HepG2 (cell line): ENCODE results near the gene SMCHD1. TPM values are rescaled to one million over a fixed set of nuclear protein-coding genes. Genes with fewer than 3 reads are reported as not detected.

Experiments used
- HMGA1 ChIP-seq: sonication (generic); formaldehyde crosslinking; conservative IDR thresholded peaks from 2 replicates; pipeline ENCODE4 v1.4.0; 2020; ENCODE audit warnings: missing genetic modification reagents
- IKZF1 ChIP-seq: fragments of 450-650 bp; IDR thresholded peaks from 2 replicates; pipeline ENCODE4 v1.7.1; 2016
- IRX3 ChIP-seq: sonication (generic); formaldehyde crosslinking; IDR thresholded peaks from 2 replicates; pipeline ENCODE4 v1.8.1; 2023; ENCODE audit warnings: mild to moderate bottlenecking, low read depth, missing genetic modification reagents, borderline replicate concordance
- JARID2 ChIP-seq: sonication (generic); formaldehyde crosslinking; IDR thresholded peaks from 2 replicates; pipeline ENCODE4 v1.8.1; 2023; ENCODE audit warnings: missing genetic modification reagents, inconsistent platforms; ENCODE audit not compliant: insufficient replicate concordance
- POGK ChIP-seq: sonication (generic); formaldehyde crosslinking; conservative IDR thresholded peaks from 2 replicates; pipeline ENCODE4 v1.8.0; 2022; ENCODE audit warnings: mild to moderate bottlenecking, moderate library complexity, missing genetic modification reagents
- REXO4 ChIP-seq: sonication (generic); formaldehyde crosslinking; IDR thresholded peaks from 2 replicates; pipeline ENCODE4 v1.8.0; 2022; ENCODE audit warnings: missing genetic modification reagents, mild to moderate bottlenecking, borderline replicate concordance
- RFXANK ChIP-seq: IDR thresholded peaks from 2 replicates; pipeline ENCODE4 v1.6.1; 2016
- SNAPC5 ChIP-seq: sonication (generic); formaldehyde crosslinking; IDR thresholded peaks from 2 replicates; pipeline ENCODE4 v1.8.1; 2023; ENCODE audit warnings: mild to moderate bottlenecking, missing genetic modification reagents, borderline replicate concordance
- THAP9 ChIP-seq: sonication (generic); formaldehyde crosslinking; IDR thresholded peaks from 2 replicates; pipeline ENCODE4; 2020; ENCODE audit warnings: missing genetic modification reagents, mild to moderate bottlenecking, borderline replicate concordance
- U2AF1 ChIP-seq: fragments of 200-400 bp; formaldehyde crosslinking; optimal IDR thresholded peaks from 2 replicates; pipeline ENCODE3; 2017; ENCODE audit warnings: mild to moderate bottlenecking, low read depth, low read length
- UBTF ChIP-seq: sonication (generic); formaldehyde crosslinking; IDR thresholded peaks from 2 replicates; pipeline ENCODE4 v1.4.0; 2020; ENCODE audit warnings: mild to moderate bottlenecking, missing genetic modification reagents
- ZNF10 ChIP-seq: sonication (generic); formaldehyde crosslinking; IDR thresholded peaks from 2 replicates; pipeline ENCODE4 v1.4.0; 2020; ENCODE audit warnings: mild to moderate bottlenecking, low read depth, missing genetic modification reagents, borderline replicate concordance
- ZNF264 ChIP-seq: sonication (generic); formaldehyde crosslinking; IDR thresholded peaks from 2 replicates; pipeline ENCODE4 v1.4.0; 2020; ENCODE audit warnings: missing genetic modification reagents
- ZNF326 ChIP-seq: sonication (generic); formaldehyde crosslinking; IDR thresholded peaks from 2 replicates; pipeline ENCODE4 v1.4.0; 2020; ENCODE audit warnings: missing genetic modification reagents, borderline replicate concordance
- ZNF343 ChIP-seq: sonication (generic); formaldehyde crosslinking; IDR thresholded peaks from 2 replicates; pipeline ENCODE4 v1.4.0; 2020; ENCODE audit warnings: mild to moderate bottlenecking, missing genetic modification reagents
- ZNF558 ChIP-seq: sonication (generic); formaldehyde crosslinking; IDR thresholded peaks from 2 replicates; pipeline ENCODE4 v1.9.0; 2022; ENCODE audit warnings: mild to moderate bottlenecking, missing genetic modification reagents, borderline replicate concordance
- ZNF614 ChIP-seq: IDR thresholded peaks from 2 replicates; pipeline ENCODE4 v1.6.1; 2018; ENCODE audit warnings: missing biosample characterization, missing genetic modification reagents, inconsistent platforms, borderline replicate concordance
- ZNF747 ChIP-seq: sonication (generic); formaldehyde crosslinking; IDR thresholded peaks from 2 replicates; pipeline ENCODE4 v1.8.1; 2023; ENCODE audit warnings: missing genetic modification reagents, mild to moderate bottlenecking, borderline replicate concordance
- ZNF766 ChIP-seq: sonication (generic); formaldehyde crosslinking; IDR thresholded peaks from 2 replicates; pipeline ENCODE4 v1.5.0; 2020; ENCODE audit warnings: missing genetic modification reagents, borderline replicate concordance
- ZNF841 ChIP-seq: sonication (generic); formaldehyde crosslinking; IDR thresholded peaks from 2 replicates; pipeline ENCODE4 v1.8.1; 2023; ENCODE audit warnings: missing genetic modification reagents, borderline replicate concordance
- polyA plus RNA-seq, 8 experiments: library from polyadenylated mRNA; depleted of rRNA in 3 of 8; stranded (reverse) in 7 of 8; unstranded in 1 of 8; fragments of >200 nt; fragmentation: Illumina TruSeq in 4 of 8; extraction: Trizol in 4 of 8; gene quantifications; 2 replicates each; pipeline versions ENCODE4 v1.2.1 to v1.2.3, GENCODE V29; 2011 to 2016; ENCODE audit warnings: low read depth in 4 of 8, missing spikeins in 1 of 8, mixed read lengths in 1 of 8; ENCODE audit not compliant: insufficient read depth in 1 of 8
- total RNA-seq, 5 experiments: library from RNA; depleted of rRNA; stranded (reverse); fragments of >200 nt; fragmentation: Illumina TruSeq; extraction: Trizol; gene quantifications; 2 replicates each; pipeline ENCODE4 v1.2.3, GENCODE V29; 2016; ENCODE audit warnings: low read depth in 1 of 5

The SMCHD1 gene
- total and polyA plus RNA-seq, 2 of the 13 experiments (the other 11 are each of a cell fraction or from before 2014, with no cell fraction given) = 21.4 to 93.6 TPM

GRCh38 chr18:2655178-2655953 is at the start of gene SMCHD1 (continued):
- TF ChIP-seq ZNF326 = no peak
- TF ChIP-seq THAP9 (CRISPR knock-in tag) = no peak
- TF ChIP-seq IRX3 (CRISPR knock-in tag) = no peak
- TF ChIP-seq ZNF766 = peak; percentile 79; the same call in 1 of the 2 replicates
- TF ChIP-seq ZNF10 = no peak
- no peak for TF ChIP-seq SNAPC5 (CRISPR knock-in tag)
- TF ChIP-seq ZNF747 = peak; percentile 77; the same call in 1 of the 2 replicates
- TF ChIP-seq POGK = peak; percentile 29
- TF ChIP-seq REXO4 (CRISPR knock-in tag) = no peak
- peak; percentile 74; the same call in 1 of the 2 replicates for TF ChIP-seq ZNF343 (CRISPR knock-in tag)
- TF ChIP-seq ZNF558 (CRISPR knock-in tag) = peak; percentile 26; the same call in 1 of the 2 replicates
- TF ChIP-seq U2AF1 = no peak
- TF ChIP-seq HMGA1 = no peak
- TF ChIP-seq ZNF841 = no peak; the same call in 1 of the 2 replicates
- TF ChIP-seq IKZF1 = no peak
- TF ChIP-seq JARID2 (CRISPR knock-in tag) = no peak
- no peak for TF ChIP-seq RFXANK (CRISPR knock-in tag)
- TF ChIP-seq ZNF264 (CRISPR knock-in tag) = no peak
- 0 out of 2 replicates have a peak, but pooled peaks have one; percentile 7 for TF ChIP-seq ZNF614 (CRISPR knock-in tag)
- peak; percentile 85; the same call in 1 of the 2 replicates for TF ChIP-seq UBTF (CRISPR knock-in tag)
